ENCODE measurements around the gene HAGHL. TPM values are rescaled to one million over a fixed set of nuclear protein-coding genes. Genes with fewer than 3 reads are reported as not detected.
A peak's percentile ranks its signal among the peaks of the same experiment; 100 is the strongest.

HAGHL gene
- total RNA-seq, 4 donors from 2014 or later = 1.7 to 5.7 (median 4.8) TPM; not detected in 1

- DNase-seq = no peak
- H3K4me3 ChIP-seq = peak overlapping the region in 2 of 4 donors; percentile 70 to 87
- H3K36me3 ChIP-seq = no peaks in the 10 kb centered on the region
- H3K27ac ChIP-seq = no peak overlapping the region
- H3K27me3 ChIP-seq = peaks cover 6 to 74% (median 21%) of the 10 kb centered on the region in 4 donors
- 43 to 83% methylated on average over 1 to 9 of the region's 11 CpGs for WGBS, 2 donors
- no peak for TF ChIP-seq POLR2A (IDR thresholded peaks at IDR 0.05)
- no peak for TF ChIP-seq CTCF (IDR thresholded peaks at IDR 0.05)
- no peaks in the 10 kb centered on the region for H3K9me3 ChIP-seq
- peaks cover 23 to 70% (median 26%) of the 10 kb centered on the region in 3 donors for H3K4me1 ChIP-seq
- intact Hi-C loops (cut with DNase I) = loop anchor here (5.0 kb wide), 1 partner anchor 73 kb away; the partner anchor contains the start of genes CHTF18 and RPUSD1
Measured at GRCh38 chr16:714079-714478, 12.8 kb upstream of the HAGHL start.

DNA sequence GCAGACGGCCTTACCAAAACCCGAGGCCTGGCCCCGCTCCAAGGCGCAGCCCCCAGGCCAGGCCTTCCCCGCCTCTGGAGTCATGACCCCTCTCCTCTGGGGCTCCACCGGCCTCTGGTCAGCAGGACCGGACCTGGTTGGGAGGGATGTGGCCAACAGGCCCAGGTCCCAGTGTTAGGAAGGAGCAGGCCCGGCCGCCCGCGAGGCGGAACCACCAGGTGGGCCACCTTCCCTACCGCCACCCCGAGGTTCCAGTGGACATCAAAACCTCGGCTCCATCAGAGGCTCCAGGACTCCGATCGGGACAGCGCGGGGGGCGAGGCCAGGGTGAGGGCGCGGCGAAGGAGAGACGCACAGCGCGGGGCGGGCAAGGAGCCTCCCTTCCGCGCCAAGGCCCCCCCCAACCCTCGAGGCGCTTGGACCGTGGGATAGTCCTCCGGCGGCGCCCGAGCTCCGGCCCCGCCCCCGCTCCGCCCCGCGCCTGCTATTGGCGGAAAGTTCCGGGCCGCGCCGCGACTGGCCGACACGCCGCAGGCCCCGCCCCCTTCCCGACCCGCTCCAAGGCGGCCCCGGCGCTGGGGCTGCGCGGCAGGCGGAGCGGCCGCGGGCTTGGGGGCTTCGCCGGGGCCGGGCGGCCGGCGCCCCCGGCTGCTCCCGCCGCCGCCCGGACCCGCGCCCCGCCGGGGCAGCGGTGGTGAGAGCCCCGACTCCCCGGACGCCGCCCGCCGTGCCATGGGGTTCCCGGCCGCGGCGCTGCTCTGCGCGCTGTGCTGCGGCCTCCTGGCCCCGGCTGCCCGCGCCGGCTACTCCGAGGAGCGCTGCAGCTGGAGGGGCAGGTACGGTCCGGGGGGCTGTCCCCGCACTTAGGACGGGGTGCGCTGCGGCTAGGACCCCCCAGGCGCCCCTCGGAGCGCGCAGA lies 12.1 kb upstream of the HAGHL start, which contains the start of gene METRN:
TSS of gene METRN (plus strand) at position 561 of the 919 bp plus-strand sequence. CDS start at position 733, 172 bp downstream.
- Histone ChIP-seq H3K4me1 (peaks cover 23 to 74% (median 25%) of the 10 kb centered on the region in 3 donors), H3K36me3 (no peaks in the 10 kb centered on the region), H3K27me3 (peaks cover 6 to 67% (median 18%) of the 10 kb centered on the region in 4 donors), H3K27ac (peak within 1 kb of the TSS in 2 of 4 donors; percentile 36 to 61), H3K4me3 (peak within 1 kb of the TSS; percentile 52 to 87 (median 62)), H3K9me3 (no peaks in the 10 kb centered on the region)
- intact Hi-C loops (cut with DNase I) = loop anchor here (5.0 kb wide), 1 partner anchor 72 kb away; the partner anchor contains the start of genes CHTF18 and RPUSD1
- no peak for DNase-seq
- WGBS, 2 donors = no CpG with 5 or more reads among the region's 108 CpGs
- no peak for TF ChIP-seq CTCF (IDR thresholded peaks at IDR 0.05)
- TF ChIP-seq POLR2A (IDR thresholded peaks at IDR 0.05) = peak in 1 of 4 donors; percentile 7

DNA sequence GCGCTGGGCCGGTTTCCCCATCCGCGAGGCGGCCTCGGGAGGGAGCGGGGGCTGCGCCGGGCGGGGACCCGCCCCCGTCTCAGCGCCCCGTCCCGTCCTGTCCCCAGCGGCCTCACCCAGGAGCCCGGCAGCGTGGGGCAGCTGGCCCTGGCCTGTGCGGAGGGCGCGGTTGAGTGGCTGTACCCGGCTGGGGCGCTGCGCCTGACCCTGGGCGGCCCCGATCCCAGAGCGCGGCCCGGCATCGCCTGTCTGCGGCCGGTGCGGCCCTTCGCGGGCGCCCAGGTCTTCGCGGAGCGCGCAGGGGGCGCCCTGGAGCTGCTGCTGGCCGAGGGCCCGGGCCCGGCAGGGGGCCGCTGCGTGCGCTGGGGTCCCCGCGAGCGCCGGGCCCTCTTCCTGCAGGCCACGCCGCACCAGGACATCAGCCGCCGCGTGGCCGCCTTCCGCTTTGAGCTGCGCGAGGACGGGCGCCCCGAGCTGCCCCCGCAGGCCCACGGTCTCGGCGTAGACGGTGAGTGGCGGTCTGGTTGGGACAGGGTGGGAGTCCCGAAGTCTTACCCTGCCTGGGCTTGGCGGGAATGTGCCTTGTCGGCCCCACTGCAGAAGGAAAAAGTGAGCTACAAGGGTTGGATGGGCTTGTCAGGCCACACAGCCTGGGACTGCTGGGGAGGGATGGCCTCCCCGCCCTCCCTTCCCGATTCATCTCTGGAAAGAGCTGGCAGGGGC lies 11.3 kb upstream of the HAGHL start:
- WGBS, 2 donors = 0% methylated on average over 2 of the region's 74 CpGs; no CpG with 5 or more reads in 1 of the 2 donors
- intact Hi-C loops (cut with DNase I) = no loop called here
- no peaks in the 10 kb centered on the region for H3K36me3 ChIP-seq
- H3K4me1 ChIP-seq = peaks cover 31 to 77% (median 32%) of the 10 kb centered on the region in 3 donors
- H3K27ac ChIP-seq = peak overlapping the region in 2 of 4 donors; percentile 36 to 61
- TF ChIP-seq POLR2A (IDR thresholded peaks at IDR 0.05) (no peak), CTCF (IDR thresholded peaks at IDR 0.05) (no peak)
- DNase-seq = no peak
- H3K27me3 ChIP-seq = peaks cover 6 to 59% (median 11%) of the 10 kb centered on the region in 4 donors
- peak overlapping the region; percentile 52 to 87 (median 62) for H3K4me3 ChIP-seq
- no peaks in the 10 kb centered on the region for H3K9me3 ChIP-seq

GRCh38 chr16:716200-716568 lies 10.7 kb upstream of the HAGHL start:
- no peak for DNase-seq
- no peaks in the 10 kb centered on the region for H3K9me3 ChIP-seq

More at GRCh38 chr16:716200-716568, 10.7 kb upstream of the HAGHL start:
- TF ChIP-seq CTCF (IDR thresholded peaks at IDR 0.05) (no peak), POLR2A (IDR thresholded peaks at IDR 0.05) (no peak)
- Histone ChIP-seq H3K27ac (peak overlapping the region in 1 of 4 donors; percentile 61), H3K27me3 (peaks cover 3 to 53% (median 7%) of the 10 kb centered on the region in 4 donors), H3K36me3 (no peaks in the 10 kb centered on the region), H3K4me1 (peaks cover 32 to 75% (median 32%) of the 10 kb centered on the region in 3 donors), H3K4me3 (peak overlapping the region in 3 of 4 donors; percentile 52 to 87 (median 70))
- 26% methylated on average over 10 of the region's 12 CpGs; no CpG with 5 or more reads in 1 of the 2 donors for WGBS, 2 donors
- intact Hi-C loops (cut with DNase I) = no loop called here

Data from esophagus squamous epithelium (tissue), 5 donors.